ENCODE data around the gene PPP1CA. TPM values are rescaled to one million over a fixed set of nuclear protein-coding genes. Genes with fewer than 3 reads are reported as not detected.

The PPP1CA gene
- total RNA-seq, 1 experiment from 2014 or later = 238 TPM

DNA sequence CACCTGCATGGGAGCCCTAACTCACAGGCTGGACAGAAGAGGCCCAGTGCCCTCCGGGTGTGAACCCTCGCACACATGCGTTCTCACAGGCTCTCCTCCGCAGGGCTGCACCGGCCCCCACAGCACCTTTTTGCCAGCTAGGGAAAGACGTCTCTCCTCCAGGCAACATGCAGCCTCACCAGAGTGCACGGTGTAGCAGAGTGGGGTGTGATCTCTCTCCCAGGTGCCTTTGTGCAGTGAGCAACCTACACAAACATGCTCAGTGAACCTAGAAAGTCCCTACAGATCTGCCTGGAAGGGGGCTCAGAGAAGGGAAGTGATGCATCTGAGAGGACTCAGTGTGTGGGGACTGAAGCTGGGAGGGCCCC lies 10.1 kb upstream of the PPP1CA start:
- H3K9me2 ChIP-seq (ENCODE audit: insufficient read depth) = no peaks in the 10 kb centered on the region
- no peak for ATAC-seq

More for the DNA sequence above, 10.1 kb upstream of the PPP1CA start:
- Histone ChIP-seq H3K27ac (ENCODE audit: low read depth, low read length) (no peak overlapping the region), H3K27me3 (ENCODE audit: insufficient read depth, low read length) (no peaks in the 10 kb centered on the region), H3K4me2 (ENCODE audit: low read length) (no peak overlapping the region), H3K4me3 (replicated peaks in 1 of 2; ENCODE audit: low read depth in 1 of 2, low read length in 2 of 2) (no peak overlapping the region), H3K36me3 (ENCODE audit: control insufficient read depth in 1 of 2, insufficient read depth in 2 of 2, low read length in 2 of 2) (no peaks in the 10 kb centered on the region), H3K9me3 (ENCODE audit: control insufficient read depth in 1 of 2, insufficient read depth in 1 of 2, low read depth in 1 of 2, low read length in 2 of 2) (no peaks in the 10 kb centered on the region), H3K9ac (ENCODE audit: low read length) (no peak overlapping the region), H3K4me1 (ENCODE audit: control insufficient read depth in 1 of 2, insufficient read depth in 2 of 2, low read length in 2 of 2) (peaks cover 12 to 27% of the 10 kb centered on the region in 2 experiments; a peak in 3 of 4 replicates), H4K20me1 (ENCODE audit: insufficient read depth) (no peaks in the 10 kb centered on the region), H3K79me2 (ENCODE audit: insufficient read depth, low read length) (no peaks in the 10 kb centered on the region), H2AFZ (ENCODE audit: low read depth, low read length, poor library complexity, severe bottlenecking) (no peak overlapping the region)
- TF ChIP-seq SIN3A (IDR thresholded peaks at IDR 0.05; ENCODE audit: low read depth) (no peak), TCF7L2 (IDR thresholded peaks at IDR 0.05; ENCODE audit: borderline replicate concordance, extremely low read depth, insufficient read depth, insufficient read length) (no peak), POLR2A (IDR thresholded peaks at IDR 0.05; ENCODE audit: borderline replicate concordance, extremely low read depth, insufficient read depth, insufficient read length) (no peak), CTCF (IDR thresholded peaks at IDR 0.05 in 2 of 3, conservative IDR thresholded peaks at IDR 0.05 in 1 of 3; ENCODE audit: borderline replicate concordance in 1 of 3, insufficient read depth in 1 of 3, low read depth in 2 of 3, low read length in 2 of 3) (no peak), SRF (IDR thresholded peaks at IDR 0.05; ENCODE audit: low read depth) (no peak), ZNF274 (IDR thresholded peaks at IDR 0.05; ENCODE audit: low read depth, low read length) (no peak), FOSL1 (IDR thresholded peaks at IDR 0.05; ENCODE audit: low read depth) (no peak), POLR2AphosphoS5 (IDR thresholded peaks at IDR 0.05; ENCODE audit: low read depth, low read length) (no peak), ELF1 (IDR thresholded peaks at IDR 0.05; ENCODE audit: borderline replicate concordance, low read depth) (no peak), YY1 (IDR thresholded peaks at IDR 0.05; ENCODE audit: extremely low read depth, insufficient replicate concordance, low read depth, low read length) (no peak), RAD21 (IDR thresholded peaks at IDR 0.05; ENCODE audit: low read depth) (no peak), JUND (IDR thresholded peaks at IDR 0.05) (no peak), EZH2 (IDR thresholded peaks at IDR 0.05) (no peak), ZFX (IDR thresholded peaks at IDR 0.05) (no peak), EGR1 (IDR thresholded peaks at IDR 0.05; ENCODE audit: low read depth) (no peak)
- TF ChIP-seq, protein P1, sequence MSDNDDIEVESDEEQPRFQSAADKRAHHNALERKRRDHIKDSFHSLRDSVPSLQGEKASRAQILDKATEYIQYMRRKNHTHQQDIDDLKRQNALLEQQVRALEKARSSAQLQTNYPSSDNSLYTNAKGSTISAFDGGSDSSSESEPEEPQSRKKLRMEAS (IDR thresholded peaks at IDR 0.05) = no peak
- CTCF ChIA-PET = no interaction called here
- intact Hi-C loops (cut with micrococcal nuclease) = no loop called here
- POLR2A ChIA-PET = no interaction called here
- RAD21 ChIA-PET (ENCODE audit: low non-redundant PET in 1 of 2, low total read pairs in 2 of 2, uncharacterized antibody in 2 of 2, unreplicated experiment in 2 of 2) = no interaction called here
- no TSS peak for BruUV-seq (replicated peaks)
- DNase-seq (ENCODE audit: low read depth, low spot score) = no peak
